CD4-positive, alpha-beta T cell treated with Interleukin-17A for 4 hours (primary cell): ENCODE measurements around the gene DNAAF3.
A peak's percentile ranks its signal among the peaks of the same experiment; 100 is the strongest.

Experiments used
- DNase-seq: peaks from one replicate; pipeline ENCODE4 v3.0.0-alpha.2; 2020; ENCODE audit warnings: mixed read lengths

The DNAAF3 gene

DNA sequence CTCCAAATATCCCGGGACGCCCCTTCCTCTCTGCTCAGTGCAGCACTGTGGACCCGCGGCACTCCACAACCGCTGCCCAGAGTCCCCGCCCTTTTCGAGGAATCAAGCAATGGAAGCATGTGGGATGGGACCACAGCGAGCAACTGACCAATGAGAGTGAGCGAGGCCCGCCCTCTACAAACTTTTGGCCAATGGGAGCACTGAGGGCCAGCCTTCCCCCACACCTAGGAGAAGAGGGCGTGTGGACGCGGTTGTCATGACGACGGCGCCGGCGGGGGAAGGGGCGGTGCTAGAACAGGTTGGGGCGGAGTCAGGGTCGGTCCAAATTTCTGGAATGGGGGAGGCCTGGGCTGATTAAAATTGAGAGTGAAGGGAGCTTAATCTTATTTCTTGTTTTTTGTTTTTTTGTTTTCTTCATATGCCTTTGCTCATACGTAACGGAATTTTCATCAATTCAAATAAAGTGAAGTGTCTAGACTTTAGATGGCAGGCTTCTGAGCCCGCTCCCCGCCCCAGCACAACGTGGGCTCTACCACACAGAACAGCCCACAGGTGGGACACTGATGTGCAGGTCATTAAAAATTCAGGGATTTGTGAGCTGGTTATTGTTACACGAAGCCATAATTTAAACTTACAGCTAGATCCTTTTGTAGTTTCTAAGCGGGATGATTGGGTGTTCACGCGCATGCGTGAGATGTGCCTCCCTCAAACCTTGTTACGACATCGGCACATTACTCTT, at the start of gene DNAAF3:
TSS of gene DNAAF3 (minus strand) at position 84 of the 739 bp plus-strand sequence. CDS start 200 bp downstream, outside the sequence.
- peak; percentile 40 for DNase-seq

DNA sequence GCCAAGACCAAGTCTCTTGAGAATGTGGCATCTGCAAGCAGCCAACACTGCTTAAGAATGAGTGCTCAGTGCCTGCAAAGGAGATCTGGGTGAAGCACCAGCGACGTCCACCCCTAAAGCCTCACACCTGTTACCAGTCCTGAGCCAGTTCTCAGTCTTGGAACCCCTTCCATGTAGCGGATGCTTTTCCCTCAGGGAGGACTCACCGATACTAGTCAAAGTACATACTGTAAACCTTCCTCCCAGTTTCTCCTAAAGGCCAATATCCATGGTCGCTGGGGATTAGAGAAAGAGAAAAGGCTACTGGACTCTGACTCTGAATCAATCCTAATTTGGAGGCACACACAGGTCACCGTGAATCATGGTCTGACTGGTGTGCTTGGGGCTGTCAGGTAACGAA, 47.1 kb upstream of the DNAAF3 start:
- DNase-seq, result no peak

DNA sequence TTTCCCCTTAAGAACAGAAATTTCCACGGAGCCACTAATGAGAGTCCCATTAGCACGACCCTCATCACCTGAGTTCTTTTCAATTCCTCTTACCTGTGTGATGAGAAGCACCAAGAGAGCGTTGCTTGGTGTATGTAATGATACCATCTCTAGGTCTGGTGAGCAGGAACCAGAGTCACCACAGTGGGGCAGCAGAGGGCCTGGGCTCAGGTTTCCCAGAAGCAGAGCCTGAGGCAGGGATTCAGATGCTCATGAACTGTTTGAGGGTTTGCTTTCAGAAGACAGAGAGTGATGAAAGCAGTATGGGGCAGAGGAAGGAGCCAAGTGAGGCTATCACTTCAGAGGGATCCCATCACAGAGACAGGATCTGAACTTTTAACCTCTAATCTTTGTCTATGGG, 46.0 kb upstream of the DNAAF3 start:
- peak; percentile 55 for DNase-seq

DNA sequence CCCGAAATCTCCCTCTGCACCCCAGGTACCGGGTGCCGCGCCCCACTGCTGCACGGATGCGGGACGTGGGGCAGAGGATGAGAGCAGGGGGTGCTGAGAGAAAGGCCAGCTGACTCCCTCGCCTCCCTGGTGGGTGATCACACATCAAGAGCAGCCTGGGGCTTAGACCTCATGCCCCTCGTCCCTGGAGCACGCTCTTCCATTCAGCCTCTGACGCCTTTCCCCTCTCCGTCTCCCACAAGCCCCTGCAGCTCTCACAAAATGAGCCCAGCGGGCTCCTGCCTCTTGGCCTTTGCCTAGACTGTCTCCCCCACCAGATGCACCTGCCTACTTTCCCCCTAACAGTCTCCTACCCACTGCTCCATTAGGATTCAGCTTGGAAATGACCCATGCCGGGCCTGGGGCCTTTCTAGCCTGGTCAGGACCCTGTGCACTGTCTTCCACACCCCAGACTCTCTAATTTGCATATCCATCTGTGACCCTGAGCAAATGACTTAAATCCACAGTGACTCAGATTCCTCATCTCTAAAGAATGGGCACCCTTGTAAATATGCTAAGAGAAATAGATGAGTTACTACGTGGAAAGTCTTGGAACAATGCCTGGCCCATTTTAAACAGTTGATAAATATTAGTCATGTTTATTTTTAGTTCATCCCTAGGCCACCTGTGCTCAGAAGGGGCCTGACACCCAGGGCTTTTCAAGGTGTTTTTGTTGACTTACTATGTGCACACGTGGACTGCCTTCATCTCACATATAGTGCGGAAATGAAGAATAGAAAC, 43.5 kb upstream of the DNAAF3 start:
- DNase-seq, result no peak

DNA sequence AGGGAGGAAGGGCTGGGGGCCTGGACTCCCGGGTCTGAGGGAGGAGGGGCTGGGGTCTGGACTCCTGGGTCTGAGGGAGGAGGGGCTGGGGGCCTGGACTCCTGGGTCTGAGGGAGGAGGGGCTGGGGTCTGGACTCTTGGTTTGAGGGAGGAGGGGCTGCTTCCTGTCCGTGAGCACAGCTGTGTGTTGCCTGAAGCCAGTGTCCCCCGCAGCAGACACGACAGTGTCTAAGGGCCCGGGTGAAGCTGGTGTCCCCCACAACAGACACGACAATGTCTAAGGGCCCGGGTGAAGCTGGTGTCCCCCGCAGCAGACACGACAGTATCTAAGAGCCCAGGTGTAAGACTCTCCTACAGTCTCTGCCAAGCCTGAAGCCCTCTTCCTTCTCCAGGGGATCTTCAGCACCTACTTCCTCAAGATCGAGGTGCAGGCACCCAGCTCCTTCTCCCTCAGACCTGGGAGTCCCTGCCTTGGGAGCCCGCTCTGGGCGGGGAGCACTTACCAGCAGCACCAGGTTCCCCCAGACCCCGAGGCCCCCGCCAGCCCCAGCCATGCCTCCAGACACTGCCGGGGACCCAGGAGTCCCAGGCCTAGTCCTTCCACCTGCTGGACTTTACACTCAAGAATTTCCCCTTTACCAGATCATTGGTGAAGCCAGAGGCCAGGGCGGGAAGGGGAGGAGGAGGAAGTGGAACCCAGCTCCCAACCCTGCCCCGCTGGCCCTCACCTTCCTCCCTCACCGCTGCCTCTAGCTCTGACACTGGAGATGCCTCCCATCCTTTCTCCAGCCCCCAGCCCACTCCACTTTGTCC, 42.7 kb upstream of the DNAAF3 start, which contains the start of gene PTPRH:
TSS of gene PTPRH (minus strand) at position 622 of the 813 bp plus-strand sequence. CDS start at position 554, 68 bp downstream.
- DNase-seq, result no peak

DNA sequence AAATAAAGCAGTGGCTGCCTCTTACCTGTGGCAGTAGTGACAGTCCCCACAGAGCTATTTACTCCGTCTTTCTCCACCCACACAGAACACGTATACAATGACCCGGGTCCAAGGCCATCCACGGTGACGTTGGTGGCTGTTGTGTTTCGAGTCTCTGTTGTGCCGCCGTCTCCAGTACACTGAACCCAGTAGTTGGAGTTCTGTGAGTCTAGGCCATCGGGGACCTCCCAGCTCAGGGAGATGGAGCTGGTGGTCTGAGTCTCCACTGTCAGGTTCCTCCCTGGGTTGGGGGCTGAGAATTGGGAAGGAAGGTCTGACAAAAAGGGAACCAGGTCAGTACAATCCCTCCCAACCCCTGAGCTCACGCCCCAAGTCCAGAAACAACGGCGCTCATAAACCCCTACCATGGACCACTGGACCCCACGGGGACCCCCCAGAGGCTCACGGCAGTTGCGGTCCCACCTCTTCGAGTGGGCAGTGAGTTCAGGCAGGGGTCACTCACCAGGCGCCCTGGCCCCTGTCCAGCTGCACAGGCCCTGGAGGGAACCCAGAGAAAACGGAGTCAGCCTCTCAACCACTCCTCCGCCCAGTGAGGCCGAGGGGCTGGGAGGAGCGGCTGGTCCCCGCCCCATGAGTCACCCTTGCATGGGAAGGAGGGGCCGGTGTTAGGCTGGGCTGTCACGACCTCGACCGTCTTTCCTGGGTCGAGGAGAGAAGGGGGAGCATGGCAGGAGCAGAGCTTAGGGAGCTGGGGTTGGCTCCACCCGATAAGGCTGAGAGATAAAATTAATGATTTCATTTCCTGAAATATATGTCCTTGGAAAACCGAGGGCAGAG, 40.5 kb upstream of the DNAAF3 start:
- DNase-seq, result peak; percentile 23

DNA sequence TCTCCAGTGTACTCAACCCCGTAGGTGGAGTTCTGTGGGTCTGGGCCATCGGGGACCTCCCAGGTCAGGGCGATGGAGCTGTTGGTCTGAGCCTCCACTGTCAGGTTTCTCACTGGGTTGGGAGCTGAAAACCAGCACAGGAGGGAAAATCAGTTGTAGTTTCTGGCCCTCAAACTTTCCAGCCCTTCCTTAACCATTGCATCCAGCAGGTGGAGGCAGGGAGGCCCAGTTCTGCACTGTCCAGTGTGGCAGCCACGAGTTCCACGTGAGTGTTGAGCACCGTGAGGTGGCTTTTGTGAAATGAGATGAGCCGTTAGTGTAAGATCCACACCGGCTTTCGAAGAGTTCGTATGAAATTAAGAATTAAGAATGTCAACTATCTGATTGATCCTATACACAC, 35.8 kb upstream of the DNAAF3 start:
- peak; percentile 37 for DNase-seq

DNA sequence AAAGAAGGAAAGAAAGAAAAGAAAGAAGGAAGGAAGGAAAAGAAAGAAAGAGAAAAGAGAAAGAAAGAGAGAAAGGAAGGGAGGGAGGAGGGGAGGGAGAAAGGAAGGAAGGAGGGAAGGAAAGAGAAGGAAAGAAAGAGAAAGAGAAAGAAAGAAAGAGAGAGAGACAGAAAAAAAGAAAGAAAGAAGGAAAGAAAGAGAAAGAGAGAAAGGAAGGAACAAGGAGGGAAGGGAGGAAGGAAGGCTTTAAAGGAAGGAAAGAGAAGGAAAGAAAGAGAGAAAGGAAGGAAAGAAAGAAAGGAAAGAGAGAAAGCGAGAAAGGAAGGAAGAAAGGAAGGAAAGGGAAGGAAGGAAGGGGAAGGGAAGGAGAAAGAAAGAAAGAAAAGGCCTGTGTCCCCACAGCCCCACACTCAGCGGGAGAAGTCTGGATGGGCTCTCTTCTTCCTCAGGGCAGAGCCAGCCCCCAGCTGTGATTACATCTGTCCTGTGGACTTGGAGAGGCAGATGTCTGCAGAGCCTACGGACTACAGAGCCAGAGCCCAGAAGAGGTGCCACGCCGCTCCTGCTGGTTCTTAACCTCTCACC, 33.3 kb upstream of the DNAAF3 start:
- no peak for DNase-seq

DNA sequence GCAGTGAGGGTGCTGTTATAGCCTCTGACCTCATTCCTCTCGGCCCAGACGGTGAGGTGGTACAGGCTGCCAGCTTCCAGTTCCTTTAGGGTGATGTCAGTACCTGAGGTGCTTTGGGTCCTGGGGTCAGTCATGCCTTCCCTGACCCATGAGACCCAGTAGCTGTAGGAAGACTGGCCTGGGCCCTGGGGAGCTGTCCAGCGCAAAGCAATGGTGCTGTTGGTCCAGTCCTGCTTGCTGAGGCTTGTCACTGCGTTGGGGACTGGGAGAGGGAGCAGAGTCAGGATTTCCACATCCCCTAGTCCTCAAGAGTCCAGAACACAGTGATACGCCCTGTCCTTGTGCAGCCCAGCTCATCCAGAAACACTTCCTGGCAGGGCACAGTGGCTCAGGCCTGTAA, 32.2 kb upstream of the DNAAF3 start:
- DNase-seq, result no peak

DNA sequence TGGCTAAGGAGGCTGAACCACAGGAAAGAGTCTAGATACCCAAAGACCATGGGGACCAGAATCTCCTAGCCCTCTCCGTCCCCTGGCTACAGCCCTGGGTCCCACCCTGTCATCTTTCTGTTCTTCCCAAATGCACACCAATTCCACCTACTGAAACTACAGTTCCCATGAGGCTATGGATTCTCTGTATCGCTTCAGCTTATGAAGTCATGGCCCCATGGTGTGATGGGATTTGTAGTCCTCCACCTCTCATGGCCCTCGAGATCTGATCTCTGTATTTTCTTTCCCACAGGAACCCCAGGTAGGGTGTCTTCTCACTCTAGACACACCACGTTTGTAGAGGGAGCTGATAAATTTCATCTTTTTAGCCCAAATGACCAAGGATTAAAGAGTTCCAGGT, 31.1 kb upstream of the DNAAF3 start:
- DNase-seq, result no peak

DNA sequence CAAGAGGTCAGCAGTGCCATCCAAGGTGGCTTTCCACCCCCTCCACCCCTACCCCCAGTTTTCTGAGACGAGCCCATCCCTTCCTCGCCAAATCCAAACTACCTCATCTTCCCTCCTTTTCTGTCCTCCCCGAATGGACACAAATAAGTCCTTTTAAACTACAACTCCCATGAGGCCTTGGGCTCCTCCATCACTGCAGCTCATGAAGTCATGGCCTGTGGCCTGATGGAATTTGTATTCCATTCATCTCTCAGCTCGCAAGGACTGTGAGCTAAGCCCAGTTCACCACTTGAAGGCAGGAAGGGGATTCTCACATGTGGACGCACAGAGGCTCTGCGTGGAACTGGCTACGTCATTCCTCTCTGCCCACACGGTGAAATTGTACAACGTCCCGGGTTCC, 30.4 kb upstream of the DNAAF3 start:
- DNase-seq, result no peak

DNA sequence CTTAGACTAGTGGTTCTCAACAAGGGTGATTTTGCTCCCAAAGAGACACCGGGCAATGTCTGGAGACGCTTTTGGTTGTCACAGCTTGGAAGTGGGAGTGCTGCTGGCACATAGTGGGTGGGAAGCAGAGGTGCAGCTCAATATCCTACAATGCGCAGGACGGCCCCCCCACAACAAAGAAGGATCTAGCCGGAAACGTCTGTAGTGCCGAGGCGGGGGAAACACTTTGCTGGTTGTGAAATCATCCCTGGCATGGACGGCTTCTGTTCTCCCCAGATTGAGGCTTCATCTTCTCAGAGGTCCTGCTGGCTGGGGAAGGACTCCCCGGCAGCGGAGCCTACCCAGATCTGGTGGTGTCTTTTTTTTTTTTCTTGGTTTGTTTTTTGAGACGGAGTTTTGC, 27.1 kb upstream of the DNAAF3 start:
- DNase-seq, result no peak

DNA sequence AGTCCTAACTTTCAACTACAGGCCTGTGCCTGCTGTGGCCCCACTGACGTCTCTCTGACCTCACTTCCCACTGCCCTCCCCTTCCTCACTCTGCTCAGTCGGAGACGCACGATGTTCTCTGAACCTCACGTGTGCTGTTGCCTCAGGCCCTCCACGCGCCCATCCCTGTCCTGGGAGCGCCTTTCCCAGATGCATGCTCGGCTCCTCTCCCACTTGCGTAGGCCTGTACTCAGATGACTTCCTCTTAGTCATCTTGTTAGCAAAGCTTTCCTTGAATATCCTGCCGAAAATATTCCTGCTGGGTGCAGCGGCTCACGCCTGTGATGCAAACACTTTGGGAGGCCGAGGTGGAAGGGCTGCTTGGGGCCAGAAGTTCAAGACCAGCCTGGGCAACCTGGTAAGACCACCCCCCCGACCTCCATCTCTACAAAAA, 23.0 kb upstream of the DNAAF3 start:
- no peak for DNase-seq

DNA sequence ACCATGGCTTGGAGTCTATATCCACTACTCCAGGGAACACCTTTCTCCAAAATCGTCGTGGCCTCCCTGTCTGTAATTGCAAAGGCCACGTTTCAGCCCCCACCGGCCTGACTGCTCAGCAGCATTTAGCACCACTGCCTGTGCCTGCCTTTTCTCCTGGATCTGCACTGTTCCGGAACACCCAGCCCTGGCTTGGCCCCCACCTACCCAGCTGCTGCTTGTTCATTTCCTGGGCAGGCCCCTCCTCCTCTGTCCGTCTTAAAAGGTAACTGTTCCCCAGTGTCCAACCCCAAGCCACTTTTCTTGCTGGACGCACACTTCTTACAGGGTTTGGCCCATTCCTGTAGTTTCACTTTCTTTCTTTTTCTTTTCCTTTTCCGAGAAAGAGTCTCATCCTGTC, 22.2 kb upstream of the DNAAF3 start:
- no peak for DNase-seq

DNA sequence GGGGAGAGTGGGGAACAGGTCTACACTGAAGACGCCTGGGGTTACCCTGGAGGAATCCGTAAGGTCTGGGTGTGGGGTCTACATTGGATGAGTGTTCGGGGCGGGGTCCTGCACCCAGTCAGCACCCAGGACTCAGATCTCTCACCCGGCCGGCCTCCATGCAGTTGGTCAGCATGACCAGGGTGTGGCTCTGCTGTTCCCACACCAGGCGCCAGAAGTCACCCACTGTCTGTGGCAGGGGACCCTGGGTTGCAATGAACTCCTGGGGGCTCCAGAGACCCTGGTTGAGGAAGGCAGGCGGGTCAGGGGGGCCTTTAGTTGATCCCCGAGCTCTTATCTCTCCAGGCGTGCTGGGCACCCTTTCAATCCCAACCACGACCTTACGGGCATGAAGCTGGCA, 19.7 kb upstream of the DNAAF3 start:
- DNase-seq, result no peak

DNA sequence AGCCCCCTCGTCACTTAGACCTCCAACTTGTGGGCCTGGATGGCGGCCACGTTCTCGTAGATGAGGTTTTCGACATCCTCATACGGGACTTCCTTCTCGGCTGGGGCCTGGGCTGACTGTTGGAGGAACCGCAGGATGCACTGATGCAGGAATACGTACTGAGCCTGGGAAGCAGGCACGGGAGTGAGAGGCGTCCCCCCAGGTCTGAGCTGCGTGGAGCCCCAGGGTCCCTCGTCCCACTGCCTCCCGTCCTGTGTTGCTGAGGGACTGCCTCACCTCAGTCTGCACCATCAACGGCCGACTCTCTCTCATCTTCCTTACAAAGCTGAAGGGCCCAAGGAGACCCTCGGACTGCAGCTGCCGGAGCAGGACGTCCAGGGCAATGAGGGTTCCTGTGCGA, 15.3 kb upstream of the DNAAF3 start:
- DNase-seq, result no peak

DNA sequence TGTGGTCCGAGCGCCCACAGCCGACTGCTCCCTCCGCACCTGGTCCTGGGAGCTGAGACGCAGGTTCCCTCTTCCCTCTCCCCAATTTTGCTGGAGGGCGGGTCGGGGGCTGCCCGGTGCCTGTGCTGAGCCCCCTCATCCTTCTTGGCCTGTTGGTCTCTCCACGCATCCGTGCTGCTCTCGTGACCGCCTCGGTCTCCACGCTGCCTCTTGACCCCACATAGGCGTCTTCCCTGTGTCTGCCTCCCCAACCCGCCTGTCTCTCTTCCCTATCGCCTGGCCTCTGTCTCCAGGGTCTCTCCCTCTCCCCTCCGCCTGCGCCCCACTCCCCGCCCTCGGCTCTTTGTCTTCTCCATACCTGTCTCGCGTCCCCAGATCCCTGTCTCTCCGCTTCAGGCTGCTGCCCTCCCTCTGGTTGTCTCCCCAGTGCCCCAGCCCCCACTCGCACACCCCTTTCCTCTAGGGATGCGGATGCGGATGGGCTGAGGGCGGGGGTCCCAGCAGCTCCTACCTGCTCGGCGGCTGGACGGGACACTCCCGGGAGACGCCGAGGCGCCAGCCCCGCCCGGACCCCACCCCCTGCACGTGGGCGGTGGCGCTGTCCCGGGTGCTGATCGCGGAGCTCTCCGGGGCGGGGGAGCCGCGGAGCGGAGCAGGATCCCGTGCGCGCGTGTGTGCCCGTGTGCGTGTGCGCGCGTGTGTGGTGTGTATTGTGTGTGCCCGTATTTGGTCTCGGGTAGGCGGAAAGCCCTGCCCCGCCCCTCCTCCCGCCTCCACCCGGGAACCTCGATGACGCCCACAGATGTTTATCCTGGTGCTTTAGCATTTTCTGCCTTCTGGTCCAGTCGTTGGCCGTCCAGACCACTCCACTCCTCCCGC, 13.4 kb upstream of the DNAAF3 start, which contains the start of gene SYT5:
TSS of gene SYT5 (minus strand) at position 684 of the 879 bp plus-strand sequence. CDS start 1,248 bp downstream, outside the sequence.
- DNase-seq, result peak; percentile 70

DNA sequence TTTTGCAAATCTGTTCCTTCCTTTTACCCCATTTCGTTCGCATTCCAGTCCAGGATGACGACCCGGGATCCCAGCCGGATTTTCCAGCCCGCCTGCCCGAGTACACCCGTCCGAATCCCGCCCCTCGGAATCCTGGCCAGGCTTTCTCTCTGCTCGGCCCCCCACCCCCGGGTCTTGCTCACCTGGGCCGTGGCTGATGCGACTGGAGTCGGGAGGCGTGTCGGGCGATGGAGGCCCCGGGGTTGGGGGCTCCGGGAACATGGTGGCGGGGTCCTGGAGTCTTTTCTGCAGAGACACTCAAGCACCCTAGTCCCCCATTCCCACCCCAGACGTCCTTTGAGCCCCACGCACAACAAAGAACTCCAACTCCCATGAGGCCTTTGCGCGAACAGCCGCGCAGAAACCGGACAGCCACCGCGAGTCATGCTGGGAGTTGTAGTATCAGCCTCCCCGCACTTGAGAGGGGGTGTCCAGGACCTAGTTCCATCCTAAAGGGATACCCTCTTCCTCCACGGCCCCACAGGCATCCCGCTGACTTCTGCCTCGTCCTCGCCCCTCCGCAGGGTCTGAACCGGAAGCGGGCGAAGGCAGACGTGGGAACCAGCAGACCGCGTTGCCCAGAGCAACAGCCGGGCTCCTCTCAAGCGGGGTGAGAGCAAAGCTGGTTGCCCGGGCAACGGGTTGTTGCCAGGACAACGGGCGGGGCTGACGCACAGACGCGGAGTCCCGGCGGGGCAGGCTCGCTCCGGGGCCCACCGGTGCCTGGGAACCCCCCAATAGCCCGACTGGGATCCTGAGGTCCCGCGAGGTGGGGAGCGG, 12.6 kb upstream of the DNAAF3 start:
- peak; percentile 86 for DNase-seq

DNA sequence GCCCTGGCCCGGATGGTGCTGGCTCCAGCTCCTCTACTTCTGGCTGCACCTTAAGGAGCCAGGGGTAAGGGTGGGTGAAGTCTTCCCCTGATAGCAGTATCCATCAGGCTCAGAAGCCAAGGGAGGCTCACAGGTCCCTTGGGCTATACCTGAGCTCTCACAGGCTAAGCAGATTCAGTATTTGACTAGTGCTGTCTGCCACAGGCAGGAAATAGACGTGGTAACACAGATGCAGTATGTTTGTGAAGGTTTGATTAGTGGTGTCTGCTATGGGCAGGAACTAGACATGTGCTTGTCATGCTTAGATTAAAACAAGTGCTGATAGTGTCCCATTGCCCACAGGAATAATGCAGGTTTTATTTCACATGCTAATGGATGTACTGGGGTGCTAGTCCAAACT, 9.7 kb upstream of the DNAAF3 start:
- DNase-seq, result no peak
